ACHN (cell line): Measurements from ENCODE around the gene TUBG2.

Experiments
- DNase-seq: peaks from one replicate; pipeline ENCODE4 v3.0.0-alpha.2; 2015
- in situ Hi-C: cut with HindIII; loops from 2 replicates; pipeline ENCODE4 v1.10.0; 2017; ENCODE audit warnings: low sequenced_read_pairs, low pct_ligation_motif_present, low pct_unique_long_range_greater_than_20kb

TUBG2 gene

DNA sequence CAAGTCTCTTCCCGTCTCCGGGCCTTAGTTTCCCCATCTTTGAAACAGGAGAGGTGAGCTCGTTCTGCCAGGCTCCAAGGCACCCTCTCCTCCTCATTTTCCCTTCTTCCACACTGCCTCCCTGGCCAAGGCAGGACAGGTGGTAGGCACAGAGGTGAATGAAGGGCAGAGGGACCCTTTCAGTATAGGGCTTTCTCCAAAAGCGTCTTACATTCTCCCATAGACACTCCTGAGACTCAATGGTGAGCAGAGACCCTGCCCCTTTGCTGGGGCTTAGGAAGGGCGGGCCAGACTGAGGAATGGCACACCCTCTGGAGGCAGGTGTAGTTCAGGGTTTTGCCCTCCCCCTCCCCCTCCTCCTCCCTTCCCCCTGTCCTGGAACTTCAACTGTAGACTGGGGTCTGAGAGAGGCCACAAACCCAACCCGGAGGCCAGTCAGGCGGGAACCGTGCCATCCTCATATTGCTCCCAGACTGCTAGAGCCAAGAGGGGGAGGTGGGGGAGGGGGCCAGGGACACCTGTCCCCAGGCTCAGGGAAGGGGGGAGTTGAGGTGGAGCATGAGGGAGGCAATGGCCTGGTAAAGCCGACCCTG lies 15.8 kb downstream of the TUBG2 start:
- in situ Hi-C loops: no loop called here
- peak; percentile 3 for DNase-seq

GRCh38 chr17:42675348-42675964 lies 16.4 kb downstream of the TUBG2 start:
- in situ Hi-C loops: no loop called here
- no peak for DNase-seq

- in situ Hi-C loops: no loop called here
These were observed 16.9 kb downstream of the TUBG2 start for GRCh38 chr17:42675965-42676423.

GRCh38 chr17:42676424-42677011 lies 17.4 kb downstream of the TUBG2 start, which contains the start of gene PLEKHH3:
PLEKHH3 (minus strand) TSS chr17:42676994; CDS start chr17:42676563, 431 bp downstream.
- in situ Hi-C loops: no loop called here
- DNase-seq: no peak

More at GRCh38 chr17:42675965-42676423, 16.9 kb downstream of the TUBG2 start:
- DNase-seq: peak; percentile 49

DNA sequence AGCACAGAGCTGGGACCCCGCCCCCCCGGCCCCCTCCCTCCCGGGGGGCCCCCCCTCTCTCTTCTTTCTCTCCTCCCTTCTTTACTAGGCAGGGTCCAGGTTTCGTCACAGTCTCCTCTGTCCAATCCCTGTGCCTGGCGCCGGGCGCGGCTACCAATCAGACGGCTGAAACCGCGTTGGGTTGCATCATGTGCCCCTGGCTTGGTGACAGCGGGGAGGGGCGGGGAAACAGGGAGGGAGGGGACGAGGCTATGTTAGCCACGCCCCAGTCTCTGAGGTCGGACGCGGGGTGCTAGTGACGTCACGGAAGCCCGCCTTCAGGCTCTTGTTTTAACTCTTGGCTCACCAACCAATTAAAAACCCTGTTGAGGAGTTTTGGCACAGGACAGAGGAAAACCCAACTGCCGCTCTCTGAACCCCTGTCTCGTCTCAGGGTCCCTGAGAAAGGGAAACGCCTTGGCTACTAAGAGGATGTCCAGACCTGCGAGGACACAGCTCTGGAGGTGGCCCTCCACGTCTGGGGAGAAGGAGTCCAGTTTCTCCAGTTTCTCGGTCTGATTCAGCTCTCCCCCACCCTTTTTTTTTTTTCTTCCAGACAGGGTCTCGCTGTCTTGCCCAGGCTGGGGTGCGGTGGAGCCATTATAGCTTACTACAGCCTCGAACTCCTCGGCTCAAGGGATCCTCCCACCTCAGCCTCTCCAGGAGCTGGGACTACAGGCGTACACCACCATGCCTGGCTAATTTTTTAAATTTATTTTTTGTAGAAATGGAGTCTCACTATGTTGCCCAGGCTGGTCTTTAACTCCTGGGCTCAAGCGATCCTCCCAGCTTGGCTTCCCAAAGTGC lies 18.2 kb downstream of the TUBG2 start:
- peak; percentile 100 for DNase-seq
- in situ Hi-C loops: no loop called here

DNA sequence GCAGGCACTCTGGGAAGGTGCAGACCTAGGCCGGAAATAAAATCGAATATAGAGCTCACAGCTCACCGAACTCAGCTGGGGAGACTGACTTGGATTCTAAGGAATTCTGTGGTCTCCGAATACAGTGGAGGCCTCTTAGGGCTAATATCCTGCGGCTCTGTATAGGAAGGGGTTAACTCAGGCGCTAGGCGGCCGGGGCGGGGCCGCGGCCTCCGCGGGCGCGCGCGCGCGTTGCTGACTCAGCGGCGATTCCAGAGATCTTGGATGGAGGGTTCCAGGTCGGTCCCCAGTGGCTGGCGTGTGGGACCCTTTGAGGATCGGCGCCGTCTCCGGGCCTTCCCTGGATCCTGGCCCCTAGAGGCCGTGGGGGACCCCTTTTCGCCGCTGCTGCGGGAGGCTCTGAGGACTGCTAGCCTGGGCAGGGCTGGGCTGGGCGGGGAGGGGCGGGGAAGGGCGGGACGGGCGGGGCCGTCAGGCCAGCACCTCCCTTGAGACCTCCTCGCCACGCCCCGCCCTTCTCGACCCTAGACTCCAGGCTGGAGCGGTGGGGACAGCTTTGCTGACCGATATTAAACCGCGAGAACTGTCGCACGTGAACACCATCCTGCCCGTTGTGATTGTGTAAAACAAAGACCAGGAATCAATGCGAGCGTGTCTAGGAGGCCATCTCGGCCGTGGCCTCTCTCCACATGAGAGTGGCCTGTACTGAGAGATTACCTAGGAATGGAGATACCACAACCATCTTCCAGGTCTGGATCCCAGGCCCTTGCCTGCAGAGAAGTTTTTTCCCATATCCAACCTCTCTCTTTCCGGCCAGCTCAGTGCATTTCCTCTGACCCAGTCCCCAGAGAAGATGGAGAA lies 19.1 kb downstream of the TUBG2 start:
- in situ Hi-C loops: no loop called here
- DNase-seq: peak; percentile 93

- in situ Hi-C loops: no loop called here
- peak; percentile 24 for DNase-seq
These were observed 19.9 kb downstream of the TUBG2 start for GRCh38 chr17:42678951-42679491.

- DNase-seq: no peak
- in situ Hi-C loops: no loop called here
These were observed 20.6 kb downstream of the TUBG2 start for GRCh38 chr17:42679492-42680330.

DNA sequence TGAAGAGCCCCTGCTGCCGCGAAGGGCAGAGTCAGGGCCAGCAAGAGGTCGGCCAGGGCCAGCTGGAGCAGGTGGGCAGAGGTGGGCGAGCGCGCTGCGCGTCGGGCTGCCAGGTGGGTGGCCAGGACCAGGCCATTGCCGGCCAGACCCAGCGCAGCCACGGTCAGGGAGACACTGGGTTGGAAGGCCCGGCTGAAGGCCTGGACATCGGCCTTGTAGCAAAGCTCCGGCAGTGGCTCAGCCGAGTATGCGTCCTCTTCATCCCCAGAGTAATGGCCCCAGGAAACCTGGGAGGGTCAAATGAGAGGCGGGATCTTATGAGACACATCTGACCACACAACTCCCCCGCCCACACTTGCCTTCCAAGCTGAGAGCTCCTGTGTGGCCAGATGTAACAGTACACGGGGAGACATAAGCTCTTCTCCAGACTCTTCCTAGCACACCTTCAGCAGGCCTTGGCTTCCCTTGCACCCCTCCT lies 21.3 kb downstream of the TUBG2 start:
- in situ Hi-C loops: no loop called here
- DNase-seq: no peak

DNA sequence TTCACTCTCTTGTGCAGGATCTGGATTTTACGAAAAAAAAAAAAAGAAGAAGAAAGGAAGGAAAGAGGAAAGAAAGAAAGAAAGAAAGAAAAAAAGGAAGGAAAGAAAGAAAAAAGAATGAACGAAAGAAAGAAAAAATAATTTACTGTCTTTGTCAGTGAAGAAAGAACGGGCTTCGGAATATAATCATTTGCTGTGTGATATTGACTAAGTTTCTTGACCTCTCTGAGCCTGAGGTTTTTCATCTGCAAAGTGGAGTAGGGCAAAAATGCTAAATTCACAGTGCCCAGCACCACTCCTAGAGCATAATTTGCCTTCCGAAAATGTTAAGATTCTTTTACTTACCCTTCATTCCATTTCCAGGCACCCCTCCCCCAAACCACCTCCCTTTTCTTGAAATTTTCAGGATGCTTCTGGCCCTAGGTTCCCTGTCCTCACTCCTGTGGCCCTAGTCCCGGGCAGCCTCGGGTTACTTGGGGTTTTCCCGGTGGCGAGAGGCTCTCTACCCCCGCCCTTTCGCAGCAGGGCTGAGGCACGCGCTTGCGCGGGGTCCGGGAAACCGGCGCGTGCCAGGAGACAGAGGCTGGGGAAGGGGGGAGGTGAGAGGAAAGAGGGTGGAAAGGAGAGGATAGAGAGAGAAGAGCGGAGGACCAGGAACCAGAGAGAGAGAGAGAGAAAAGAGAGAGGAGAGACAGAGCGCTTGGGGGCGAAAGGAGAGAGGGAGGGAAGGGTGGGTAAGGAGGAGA lies 23.1 kb downstream of the TUBG2 start, which contains the start of gene CNTNAP1:
TSS of gene CNTNAP1 (plus strand) at position 556 of the 746 bp plus-strand sequence. CDS start 299 bp downstream, outside the sequence.
- DNase-seq: peak; percentile 88
- in situ Hi-C loops: no loop called here

DNA sequence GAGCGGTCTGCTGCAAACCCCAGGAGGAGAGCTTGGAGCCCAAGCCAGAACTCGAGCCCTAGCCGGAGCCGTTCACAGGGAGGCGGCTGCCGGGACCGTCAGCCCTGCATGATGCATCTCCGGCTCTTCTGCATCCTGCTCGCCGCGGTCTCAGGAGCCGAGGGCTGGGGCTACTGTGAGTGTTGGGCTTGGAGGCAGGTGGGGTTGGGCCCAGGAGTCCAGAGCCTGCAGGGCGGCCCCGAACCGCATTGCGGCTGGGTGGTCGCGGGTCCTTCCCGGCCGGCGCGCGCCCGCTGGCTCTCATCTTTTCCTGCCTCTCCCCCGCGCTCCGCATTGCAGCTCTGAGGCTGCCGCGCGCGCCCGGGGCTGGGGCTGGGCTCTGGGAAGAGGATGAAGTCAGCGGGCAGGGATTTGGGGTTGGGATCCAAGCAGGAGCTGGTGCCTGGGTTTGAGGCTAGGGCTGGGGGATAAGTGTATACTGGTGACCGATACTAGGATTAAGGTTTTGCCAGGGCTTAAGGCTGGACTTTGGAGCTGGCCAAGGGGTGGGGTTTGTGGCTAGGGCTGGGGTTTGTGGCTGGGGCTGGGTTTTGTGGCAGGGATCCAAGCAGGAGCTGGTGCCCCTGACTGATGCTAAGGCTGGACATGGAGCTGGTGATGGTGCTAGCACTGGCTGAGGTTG lies 23.8 kb downstream of the TUBG2 start:
- in situ Hi-C loops: no loop called here
- DNase-seq: peak; percentile 75

GRCh38 chr17:42683407-42684034 lies 24.4 kb downstream of the TUBG2 start:
- in situ Hi-C loops: no loop called here
- DNase-seq: no peak

DNA sequence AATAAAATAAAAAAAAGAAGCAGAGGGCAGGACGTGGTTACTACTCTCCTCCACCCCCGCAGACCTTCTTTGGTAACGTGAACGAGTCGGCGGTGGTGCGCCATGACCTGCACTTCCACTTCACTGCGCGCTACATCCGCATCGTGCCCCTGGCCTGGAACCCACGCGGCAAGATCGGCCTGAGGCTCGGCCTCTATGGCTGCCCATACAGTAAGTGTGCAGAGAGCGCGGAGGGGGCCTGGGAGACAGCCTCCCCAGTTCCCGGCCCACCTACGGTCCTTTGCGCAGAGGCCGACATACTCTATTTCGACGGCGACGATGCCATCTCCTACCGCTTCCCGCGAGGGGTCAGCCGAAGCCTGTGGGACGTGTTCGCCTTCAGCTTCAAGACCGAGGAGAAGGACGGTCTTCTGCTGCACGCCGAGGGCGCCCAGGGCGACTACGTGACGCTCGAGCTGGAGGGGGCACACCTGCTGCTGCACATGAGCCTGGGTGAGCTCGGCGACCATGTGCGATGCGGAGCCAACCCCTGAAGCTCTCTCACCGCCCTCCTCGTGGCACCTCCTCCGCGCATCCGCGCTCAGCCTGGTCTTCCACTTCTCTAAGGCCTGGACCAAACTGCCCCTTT lies 26.0 kb downstream of the TUBG2 start:
- no peak for DNase-seq
- in situ Hi-C loops: no loop called here

GRCh38 chr17:42685831-42686230 lies 26.7 kb downstream of the TUBG2 start:
- DNase-seq: no peak
- in situ Hi-C loops: no loop called here
